Measurements from ENCODE around the gene SCFD1.

GRCh38 chr14:30582376-30582775 lies 39.7 kb upstream of the SCFD1 start:
- TF ChIP-seq EZH2 (optimal IDR thresholded peaks at IDR 0.05; ENCODE audit: low read depth, low read length) (no peak), CTCF (IDR thresholded peaks at IDR 0.05; ENCODE audit: low read length) (no peak), EZH2phosphoT487 (IDR thresholded peaks at IDR 0.05; ENCODE audit: low read length) (no peak)
